ENCODE data around the gene STMN1.
"Not testable (repeated sequence)": the region's sequence is repeated elsewhere in the genome, so short reads cannot be mapped to it uniquely, and the experiment has no call there.

DNA sequence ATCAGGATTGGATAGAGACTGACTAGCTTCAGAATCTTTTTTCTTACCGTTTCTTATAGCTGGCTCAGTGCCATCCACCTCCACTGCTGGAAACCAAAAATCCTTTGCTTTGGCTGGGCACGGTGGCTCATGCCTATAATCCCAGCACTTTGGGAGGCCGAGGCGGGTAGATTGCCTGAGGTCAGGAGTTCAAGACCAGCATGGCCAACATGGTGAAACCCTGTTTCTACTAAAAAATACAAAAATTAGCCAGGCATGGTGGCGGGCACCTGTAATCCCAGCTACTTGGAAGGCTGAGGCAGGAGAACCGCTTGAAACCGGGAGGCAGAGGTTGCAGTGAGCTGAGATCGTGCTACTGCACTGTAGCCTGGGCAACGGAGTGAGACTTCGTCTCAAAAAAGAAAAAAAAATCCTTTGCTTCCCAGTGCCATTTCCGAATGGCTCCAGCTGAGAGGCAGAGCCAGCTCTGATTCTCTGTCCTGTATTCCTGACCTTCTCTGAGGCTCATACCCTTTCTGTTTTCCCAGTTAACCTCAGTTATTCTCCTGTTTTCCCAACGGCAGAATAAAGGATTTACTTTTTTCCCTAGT lies 26.7 kb upstream of the STMN1 start:
- TF ChIP-seq POLR2A (IDR thresholded peaks at IDR 0.05): not testable (repeated sequence)
- TF ChIP-seq, protein P1, sequence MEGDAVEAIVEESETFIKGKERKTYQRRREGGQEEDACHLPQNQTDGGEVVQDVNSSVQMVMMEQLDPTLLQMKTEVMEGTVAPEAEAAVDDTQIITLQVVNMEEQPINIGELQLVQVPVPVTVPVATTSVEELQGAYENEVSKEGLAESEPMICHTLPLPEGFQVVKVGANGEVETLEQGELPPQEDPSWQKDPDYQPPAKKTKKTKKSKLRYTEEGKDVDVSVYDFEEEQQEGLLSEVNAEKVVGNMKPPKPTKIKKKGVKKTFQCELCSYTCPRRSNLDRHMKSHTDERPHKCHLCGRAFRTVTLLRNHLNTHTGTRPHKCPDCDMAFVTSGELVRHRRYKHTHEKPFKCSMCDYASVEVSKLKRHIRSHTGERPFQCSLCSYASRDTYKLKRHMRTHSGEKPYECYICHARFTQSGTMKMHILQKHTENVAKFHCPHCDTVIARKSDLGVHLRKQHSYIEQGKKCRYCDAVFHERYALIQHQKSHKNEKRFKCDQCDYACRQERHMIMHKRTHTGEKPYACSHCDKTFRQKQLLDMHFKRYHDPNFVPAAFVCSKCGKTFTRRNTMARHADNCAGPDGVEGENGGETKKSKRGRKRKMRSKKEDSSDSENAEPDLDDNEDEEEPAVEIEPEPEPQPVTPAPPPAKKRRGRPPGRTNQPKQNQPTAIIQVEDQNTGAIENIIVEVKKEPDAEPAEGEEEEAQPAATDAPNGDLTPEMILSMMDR (IDR thresholded peaks at IDR 0.05): not testable (repeated sequence)
